Liver (tissue), 9 donors: ENCODE results near the gene PPM1J. TPM values are rescaled to one million over a fixed set of nuclear protein-coding genes. Genes with fewer than 3 reads are reported as not detected.

Experiments
- DNase-seq: peaks from one replicate; pipeline ENCODE4 v3.0.0-alpha.2; 2017; ENCODE audit warnings: low spot score
- H3K27ac ChIP-seq, 2 donors: one replicate each; pipeline ENCODE4 v1.7.0; 2013; ENCODE audit warnings: inconsistent platforms in 2 of 2, low read length in 2 of 2, control low read depth in 1 of 2, low read depth in 1 of 2, mild to moderate bottlenecking in 1 of 2
- H3K27me3 ChIP-seq, 4 donors: one replicate each; pipeline versions ENCODE4 v1.6.1 to v1.7.0; 2013; ENCODE audit warnings: low read length in 3 of 4, inconsistent platforms in 1 of 4, mild to moderate bottlenecking in 1 of 4, moderate library complexity in 1 of 4; ENCODE audit not compliant: control insufficient read depth in 4 of 4, insufficient read depth in 4 of 4
- H3K36me3 ChIP-seq, 4 donors: one replicate each; pipeline versions ENCODE4 v1.6.1 to v1.7.0; 2013; ENCODE audit warnings: low read length in 3 of 4, mild to moderate bottlenecking in 3 of 4, low read depth in 1 of 4, moderate library complexity in 1 of 4; ENCODE audit not compliant: control insufficient read depth in 4 of 4, insufficient read depth in 3 of 4
- H3K4me1 ChIP-seq, 4 donors: one replicate each; pipeline versions ENCODE4 v1.6.1 to v1.7.0; 2013; ENCODE audit warnings: low read length in 3 of 4, mild to moderate bottlenecking in 3 of 4, moderate library complexity in 1 of 4; ENCODE audit not compliant: control insufficient read depth in 4 of 4, insufficient read depth in 4 of 4
- H3K4me3 ChIP-seq, 3 donors: one replicate each; pipeline versions ENCODE4 v1.6.1 to v1.7.0; 2013; ENCODE audit warnings: low read length in 3 of 3, control low read depth in 1 of 3, low read depth in 1 of 3, mild to moderate bottlenecking in 1 of 3
- H3K9ac ChIP-seq, 2 donors: one replicate each; pipeline ENCODE4 v1.7.0; 2013; ENCODE audit warnings: low read length in 2 of 2, mild to moderate bottlenecking in 2 of 2, moderate library complexity in 2 of 2, control low read depth in 1 of 2, low read depth in 1 of 2
- H3K9me3 ChIP-seq, 4 donors: one replicate each; pipeline versions ENCODE4 v1.6.1 to v1.7.0; 2013; ENCODE audit warnings: low read length in 3 of 4; ENCODE audit not compliant: control insufficient read depth in 4 of 4
- ATF3 ChIP-seq: IDR thresholded peaks from 2 replicates; pipeline ENCODE4 v1.6.1; 2016; ENCODE audit warnings: antibody characterized with exemption
- CTCF ChIP-seq: fragments of 150-350 bp; IDR thresholded peaks from 2 replicates; pipeline ENCODE4 v1.5.1; 2017; ENCODE audit warnings: improper control_type of control experiment, low read depth, low read length; ENCODE audit not compliant: missing input control
- EGR1 ChIP-seq, 2 donors: IDR thresholded peaks; 2 replicates each; pipeline ENCODE4 v1.6.1; 2016 to 2018; ENCODE audit warnings: antibody characterized with exemption in 2 of 2, low read depth in 2 of 2
- GABPA ChIP-seq, 2 donors: IDR thresholded peaks in 1 of 2; conservative IDR thresholded peaks in 1 of 2; 2 replicates each; pipeline ENCODE4 v1.6.1; 2016; ENCODE audit warnings: antibody characterized with exemption in 2 of 2, mild to moderate bottlenecking in 1 of 2, moderate library complexity in 1 of 2
- HNF4A ChIP-seq, 2 donors: conservative IDR thresholded peaks; 2 replicates each; pipeline ENCODE4 v1.6.1; 2016; ENCODE audit warnings: antibody characterized with exemption in 2 of 2, mild to moderate bottlenecking in 2 of 2
- HNF4G ChIP-seq: IDR thresholded peaks from 2 replicates; pipeline ENCODE4 v1.6.1; 2016; ENCODE audit warnings: antibody characterized with exemption
- JUND ChIP-seq, 2 donors: IDR thresholded peaks; 2 replicates each; pipeline ENCODE4 v1.6.1; 2016; ENCODE audit warnings: antibody characterized with exemption in 2 of 2
- NR2F2 ChIP-seq: IDR thresholded peaks from 2 replicates; pipeline ENCODE4 v1.6.1; 2016; ENCODE audit warnings: antibody characterized with exemption
- RAD21 ChIP-seq, 2 donors: IDR thresholded peaks; 2 replicates each; pipeline ENCODE4 v1.6.1; 2016; ENCODE audit warnings: antibody characterized with exemption in 2 of 2, mild to moderate bottlenecking in 2 of 2
- REST ChIP-seq: IDR thresholded peaks from 2 replicates; pipeline ENCODE4 v1.6.1; 2016; ENCODE audit warnings: antibody characterized with exemption, mild to moderate bottlenecking
- RXRA ChIP-seq, 2 donors: IDR thresholded peaks; 2 replicates each; pipeline ENCODE4 v1.6.1; 2017 to 2018; ENCODE audit warnings: antibody characterized with exemption in 2 of 2, mild to moderate bottlenecking in 1 of 2
- SP1 ChIP-seq: IDR thresholded peaks from 2 replicates; pipeline ENCODE4 v1.6.1; 2018; ENCODE audit warnings: antibody characterized with exemption, mild to moderate bottlenecking
- TAF1 ChIP-seq: conservative IDR thresholded peaks from 2 replicates; pipeline ENCODE4 v1.6.1; 2016; ENCODE audit warnings: antibody characterized with exemption, mild to moderate bottlenecking
- YY1 ChIP-seq: IDR thresholded peaks from 2 replicates; pipeline ENCODE4 v1.6.1; 2016; ENCODE audit warnings: antibody characterized with exemption, mild to moderate bottlenecking
- ZBTB33 ChIP-seq: IDR thresholded peaks from 2 replicates; pipeline ENCODE4 v1.6.1; 2016; ENCODE audit warnings: antibody characterized with exemption
- WGBS: extraction: QIAGEN DNeasy Blood & Tissue Kit; methylation state at CpG from one replicate; pipeline ENCODE4 v1.1.7; 2013; 5-methylcytosine and 5-hydroxymethylcytosine counted together
- polyA plus RNA-seq, 2 donors: library from polyadenylated mRNA; stranded (reverse) in 1 of 2; unstranded in 1 of 2; fragments of 200-250 nt in 1 of 2; fragments of >200 nt in 1 of 2; fragmentation: Nextera tagmentation in 1 of 2; extraction: Ambion mirVana in 1 of 2; gene quantifications; one replicate each; pipeline versions ENCODE4 v1.2.1 to v1.2.3, GENCODE V29; 2013 to 2015
- total RNA-seq, 2 donors: library from RNA; depleted of rRNA; stranded (reverse); fragments of >200 nt; gene quantifications; one replicate each; pipeline ENCODE4 v1.2.3, GENCODE V29; 2014
- donor health status: healthy.
- donor health status: healthy.
- donor health status: healthy.
- donor health status: healthy.
- donor health status: healthy.

The PPM1J gene
- under 1 TPM in 1 of 2 donors, not detected in 1; 0.08 TPM for total RNA-seq
- polyA plus RNA-seq, result under 1 TPM in 1 of 2 donors, not detected in 1; 0.17 TPM

- peaks cover 11 to 36% (median 26%) of the 10 kb centered on the region in 4 donors for H3K4me1 ChIP-seq
- no peak within 1 kb of the TSS for H3K9ac ChIP-seq
- H3K36me3 ChIP-seq, result no peaks in the 10 kb centered on the region
- peaks cover 0 to 3% (median 0%) of the 10 kb centered on the region in 4 donors for H3K27me3 ChIP-seq
- no peaks in the 10 kb centered on the region for H3K9me3 ChIP-seq
- DNase-seq, result peak; percentile 99
- WGBS, result under 1% methylated on average over 51 of the region's 51 CpGs
- TF ChIP-seq TAF1, result no peak
- peak; percentile 21 for TF ChIP-seq REST
- TF ChIP-seq HNF4A (conservative IDR thresholded peaks at IDR 0.05), result peak; percentile 45 to 61
- no peak for TF ChIP-seq HNF4G
- peak; percentile 68 to 72 for TF ChIP-seq RXRA (IDR thresholded peaks at IDR 0.05)
- no peak for TF ChIP-seq CTCF
- peak; percentile 25 for TF ChIP-seq YY1
- TF ChIP-seq ATF3, result no peak
- no peak for TF ChIP-seq GABPA (IDR thresholded peaks at IDR 0.05 in 1 of 2, conservative IDR thresholded peaks at IDR 0.05 in 1 of 2)
- peak; percentile 62 to 72 for TF ChIP-seq EGR1 (IDR thresholded peaks at IDR 0.05; ENCODE audit: low read depth in 2 of 2)
- TF ChIP-seq SP1, result peak; percentile 85
- TF ChIP-seq NR2F2, result peak; percentile 35
- TF ChIP-seq JUND (IDR thresholded peaks at IDR 0.05), result no peak
- TF ChIP-seq ZBTB33, result no peak
- peak in 1 of 2 donors; percentile 38 for TF ChIP-seq RAD21 (IDR thresholded peaks at IDR 0.05)
- peak within 1 kb of the TSS; percentile 8 to 49 for H3K27ac ChIP-seq
- peak within 1 kb of the TSS; percentile 57 to 73 (median 61) for H3K4me3 ChIP-seq
These were observed at the start of gene PPM1J for GRCh38 chr1:112715264-112716053. Gene PPM1J, minus strand, starts transcription at chr1:112715332. Its CDS starts 31 bp downstream, at chr1:112715301.
